GM12878 (cell line): ENCODE results near the gene CMTM2. TPM values are rescaled to one million over a fixed set of nuclear protein-coding genes. Genes with fewer than 3 reads are reported as not detected.
"Not testable (repeated sequence)": the region's sequence is repeated elsewhere in the genome, so short reads cannot be mapped to it uniquely, and the experiment has no call there.

Experiments used
- ATAC-seq: fragments of 200-7000 bp; cut with Tn5 transposase; 3 replicates; pipeline ENCODE4 v1.9.1; 2020; ENCODE audit warnings: mild to moderate bottlenecking, moderate library complexity
- BruUV-seq: library from RNA; stranded (reverse); fragments of 400-500 nt; replicated peaks from 2 replicates; lab custom pipeline; 2021; lab: Mats Ljungman, UMichigan
- CTCF ChIA-PET: fragments of 300-600 bp; sonication (Branson Sonifier 250); formaldehyde crosslinking; extraction: SDS; loops from one replicate; lab custom pipeline; 2021; ENCODE audit warnings: inconsistent platforms; lab: Yijun Ruan, JAX
- POLR2A ChIA-PET: fragments of 350-600 bp; formaldehyde crosslinking; extraction: SDS; loops from one replicate; lab custom pipeline; 2021; ENCODE audit warnings: inconsistent platforms; lab: Charles Lee
- RAD21 ChIA-PET: fragments of 300-600 bp; sonication (Branson Sonifier 250); formaldehyde crosslinking; loops from one replicate; lab custom pipeline; 2023; ENCODE audit warnings: antibody characterized with exemption; ENCODE audit not compliant: unreplicated experiment; lab: Charles Lee
- SMC1A ChIA-PET: fragments of 300-600 bp; sonication (Branson Sonifier 250); formaldehyde crosslinking; loops from one replicate; lab custom pipeline; 2023; ENCODE audit not compliant: unreplicated experiment, uncharacterized antibody; lab: Charles Lee
- DNase-seq: peaks from one replicate; pipeline ENCODE4 v3.0.0-alpha.2; 2011; ENCODE audit warnings: low read depth, low spot score
- FAIRE-seq: peaks from 3 replicates; lab custom pipeline; 2011; peaks lifted over from hg19 to GRCh38; lab: Jason Lieb, UNC
- H2AFZ ChIP-seq: 2 replicates; pipeline ENCODE4 v1.6.0; 2011; ENCODE audit warnings: low read depth, low read length, control low read depth; ENCODE audit not compliant: control insufficient read depth
- H3K27ac ChIP-seq: 2 replicates; pipeline ENCODE4 v1.5.1; 2011; ENCODE audit warnings: control low read depth; ENCODE audit not compliant: control insufficient read depth, insufficient read depth
- H3K27me3 ChIP-seq, 2 experiments: replicated peaks in 1 of 2; 2 replicates each; pipeline versions ENCODE4 v1.6.0 to v1.6.1; 2011; ENCODE audit warnings: low read length in 1 of 2; ENCODE audit not compliant: control insufficient read depth in 2 of 2, insufficient read depth in 2 of 2
- H3K36me3 ChIP-seq, 2 experiments: 2 replicates each; pipeline ENCODE4 v1.5.1; 2011; ENCODE audit warnings: low read length in 1 of 2; ENCODE audit not compliant: control insufficient read depth in 2 of 2, insufficient read depth in 2 of 2
- H3K4me1 ChIP-seq: 2 replicates; pipeline ENCODE4 v1.6.1; 2011; ENCODE audit warnings: mild to moderate bottlenecking, low read length, moderate library complexity, mixed read lengths; ENCODE audit not compliant: control insufficient read depth, insufficient read depth
- H3K4me2 ChIP-seq: 2 replicates; pipeline ENCODE4 v1.6.0; 2011; ENCODE audit warnings: control low read depth; ENCODE audit not compliant: control insufficient read depth, insufficient read depth
- H3K4me3 ChIP-seq: fragments of 200-600 bp; sonication (generic); 2 replicates; pipeline ENCODE4 v1.5.1; 2016
- H3K79me2 ChIP-seq: 2 replicates; pipeline ENCODE4 v1.6.0; 2011; ENCODE audit warnings: low read length; ENCODE audit not compliant: control insufficient read depth, insufficient read depth
- H3K9ac ChIP-seq: 2 replicates; pipeline ENCODE4 v1.8.0; 2011; ENCODE audit warnings: low read length, control low read depth, mixed read lengths; ENCODE audit not compliant: control insufficient read depth, insufficient read depth
- H3K9me3 ChIP-seq: replicated peaks from 3 replicates; pipeline ENCODE4 v1.5.1; 2011; ENCODE audit warnings: mild to moderate bottlenecking, low read length; ENCODE audit not compliant: control insufficient read depth, insufficient read depth
- H4K20me1 ChIP-seq: 2 replicates; pipeline ENCODE4 v1.6.0; 2011; ENCODE audit not compliant: control insufficient read depth, insufficient read depth
- CBX3 ChIP-seq: fragments of 200-600 bp; sonication (generic); IDR thresholded peaks from 2 replicates; pipeline ENCODE4 v1.6.1; 2016; ENCODE audit warnings: low read depth, borderline replicate concordance
- FOS ChIP-seq: IDR thresholded peaks from 3 replicates; pipeline ENCODE4 v1.6.1; 2011; ENCODE audit warnings: borderline replicate concordance; ENCODE audit not compliant: insufficient read length; ENCODE audit errors: extremely low read depth
- YY1 ChIP-seq: IDR thresholded peaks from 2 replicates; pipeline ENCODE4 v1.6.1; 2011; ENCODE audit warnings: low read depth, mild to moderate bottlenecking, low read length
- WGBS: methylation state at CpG from one replicate; pipeline ENCODE4 v1.1.6; 2016; ENCODE audit warnings: low lambda C conversion rate; ENCODE audit not compliant: insufficient replicate concordance, insufficient coverage; ENCODE audit errors: missing lambda C conversion rate; 5-methylcytosine and 5-hydroxymethylcytosine counted together
- in situ Hi-C: fragments of 300-500 bp; cut with MboI; formaldehyde crosslinking; loops from 9 replicates; pipeline ENCODE4 v1.14.3; 2018; ENCODE audit warnings: mixed read lengths
- intact Hi-C: fragments of 100-400 bp; cut with micrococcal nuclease; formaldehyde crosslinking; loops from one replicate; pipeline ENCODE4 v1.14.2; 2022; ENCODE audit not compliant: unreplicated experiment
- polyA plus RNA-seq, 11 experiments: library from polyadenylated mRNA; depleted of rRNA in 4 of 11; unstranded in 6 of 11; stranded (reverse) in 5 of 11; fragments of >200 nt; fragmentation: Nextera tagmentation in 4 of 11; fragmentation: Illumina TruSeq in 1 of 11; extraction: Ambion mirVana in 4 of 11; extraction: Trizol in 1 of 11; gene quantifications; 1 replicate in 1 of 11; 2 replicates in 10 of 11; pipeline versions ENCODE4 v1.2.1 to v1.2.3, GENCODE V29; 2011 to 2016; ENCODE audit warnings: inconsistent platforms in 2 of 11, missing spikeins in 2 of 11, low read depth in 1 of 11
- total RNA-seq, 4 experiments: library from RNA; depleted of rRNA in 3 of 4; stranded (reverse); fragments of >200 nt in 3 of 4; fragmentation: Illumina TruSeq in 1 of 4; extraction: Trizol in 1 of 4; gene quantifications; 2 replicates each; pipeline versions ENCODE4 v1.2.1 to v1.2.3, GENCODE V29; 2013 to 2021
- TF ChIP-seq, protein P1 (sequence below): IDR thresholded peaks from 2 replicates; pipeline ENCODE4 v1.6.1; 2012; ENCODE audit warnings: low read depth, low read length, improper control_type of control experiment

CMTM2 gene
- total and polyA plus RNA-seq, 10 of the 15 experiments (the other 5 are each of a cell fraction or from before 2014, with no cell fraction given): 0.26 to 0.34 TPM; not detected in 8

DNA sequence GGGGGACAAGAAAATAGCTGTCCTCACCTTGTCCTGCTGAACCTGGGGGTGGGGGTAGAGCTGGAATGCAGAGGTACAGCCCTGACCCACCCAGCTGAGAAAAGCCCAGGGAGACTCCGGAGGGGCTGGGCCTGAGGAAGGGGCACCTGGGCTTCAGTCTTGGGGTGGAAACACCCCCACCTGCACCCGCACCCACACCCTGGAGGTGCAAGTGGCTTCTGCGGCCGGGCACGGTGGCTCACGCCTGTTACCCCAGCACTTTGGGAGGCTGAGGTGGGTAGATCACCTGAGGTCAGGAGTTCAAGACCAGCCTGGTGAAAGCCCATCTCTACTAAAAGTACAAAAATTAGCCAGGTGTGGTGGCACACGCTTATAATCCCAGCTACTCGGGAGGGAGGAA lies 32.6 kb downstream of the CMTM2 start:
- ATAC-seq, intact Hi-C loops, H2AFZ ChIP-seq, H3K27ac ChIP-seq, H3K9ac ChIP-seq, H4K20me1 ChIP-seq, H3K79me2 ChIP-seq, BruUV-seq, H3K4me2 ChIP-seq, H3K27me3 ChIP-seq, H3K4me1 ChIP-seq, RAD21 ChIA-PET, FAIRE-seq, DNase-seq, H3K9me3 ChIP-seq, SMC1A ChIA-PET, H3K4me3 ChIP-seq, POLR2A ChIA-PET: not testable (repeated sequence)
- CTCF ChIA-PET: interaction anchor here (1.5 kb wide), 1 partner anchor 39 kb away, joined by 3 read pairs; no protein-coding TSS in a partner anchor
- 77% methylated on average over 8 of the region's 8 CpGs for WGBS
- peaks cover 0 to 21% of the 10 kb centered on the region in 2 experiments; a peak in 2 of 4 replicates for H3K36me3 ChIP-seq
- in situ Hi-C loops: loop anchor here (5.0 kb wide), 1 partner anchor 250 kb away; no protein-coding TSS in a partner anchor

DNA sequence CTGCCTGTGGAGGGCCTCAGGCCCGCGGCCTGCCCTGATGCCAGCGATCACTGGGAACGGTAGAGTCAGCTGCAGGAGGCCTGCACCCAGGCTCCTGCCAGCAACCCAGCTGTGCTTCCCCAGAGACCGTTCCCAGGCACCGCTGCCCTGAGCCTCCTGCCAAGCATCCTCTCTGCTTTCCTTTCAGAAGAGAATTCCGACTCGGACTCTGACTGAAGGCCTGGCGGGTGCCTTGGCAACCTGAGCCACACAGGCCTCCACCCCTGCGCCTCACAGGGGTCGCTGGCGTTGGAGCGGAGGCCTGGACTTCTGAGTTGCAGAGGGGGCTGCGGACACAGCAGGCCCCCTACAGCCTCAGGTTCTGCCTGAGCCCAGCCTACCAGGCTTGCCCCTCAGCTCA lies 33.2 kb downstream of the CMTM2 start:
- TF ChIP-seq, protein P1, sequence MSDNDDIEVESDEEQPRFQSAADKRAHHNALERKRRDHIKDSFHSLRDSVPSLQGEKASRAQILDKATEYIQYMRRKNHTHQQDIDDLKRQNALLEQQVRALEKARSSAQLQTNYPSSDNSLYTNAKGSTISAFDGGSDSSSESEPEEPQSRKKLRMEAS: no peak
- TF ChIP-seq YY1: no peak
- TF ChIP-seq CBX3: no peak
- TF ChIP-seq FOS: no peak
- intact Hi-C loops: no loop called here

More for the DNA sequence above, 33.2 kb downstream of the CMTM2 start:
- H2AFZ ChIP-seq: no peak overlapping the region
- in situ Hi-C loops: loop anchor here (5.0 kb wide), 1 partner anchor 250 kb away; no protein-coding TSS in a partner anchor
- RAD21 ChIA-PET: interaction anchor here (0.5 kb wide), 1 partner anchor 222 kb away, joined by 3 read pairs; no protein-coding TSS in a partner anchor
- H3K4me1 ChIP-seq: no peaks in the 10 kb centered on the region
- ATAC-seq (no peak), DNase-seq (no peak), FAIRE-seq (no peak)
- CTCF ChIA-PET: interaction anchor here (1.5 kb wide), 1 partner anchor 39 kb away, joined by 3 read pairs; no protein-coding TSS in a partner anchor
- peaks cover 0 to 21% of the 10 kb centered on the region in 2 experiments; a peak in 2 of 4 replicates for H3K36me3 ChIP-seq
- SMC1A ChIA-PET: no interaction called here
- no peak overlapping the region for H3K4me3 ChIP-seq
- 76% methylated on average over 14 of the region's 14 CpGs for WGBS
- POLR2A ChIA-PET: no interaction called here
- H3K27me3 ChIP-seq: no peaks in the 10 kb centered on the region
- no peaks in the 10 kb centered on the region for H3K9me3 ChIP-seq
- H3K27ac ChIP-seq: no peak overlapping the region
- no peaks in the 10 kb centered on the region for H4K20me1 ChIP-seq
- no TSS peak for BruUV-seq
- no peak overlapping the region for H3K9ac ChIP-seq
- no peaks in the 10 kb centered on the region for H3K79me2 ChIP-seq
- H3K4me2 ChIP-seq: no peak overlapping the region
